PC-9 (cell line): ENCODE results near the gene ADGRG2. TPM values are rescaled to one million over a fixed set of nuclear protein-coding genes. Genes with fewer than 3 reads are reported as not detected.
A peak's percentile ranks its signal among the peaks of the same experiment; 100 is the strongest.

Experiments used
- BruUV-seq: library from RNA; stranded (reverse); fragments of 400-500 nt; replicated peaks from 2 replicates; lab custom pipeline; 2021; lab: Mats Ljungman, UMichigan
- CTCF ChIA-PET: fragments of 300-600 bp; sonication (Branson Sonifier 250); formaldehyde crosslinking; loops from one replicate; lab custom pipeline; 2022; ENCODE audit warnings: antibody characterized with exemption; lab: Charles Lee
- POLR2A ChIA-PET: fragments of 300-600 bp; sonication (Branson Sonifier 250); formaldehyde crosslinking; loops from one replicate; lab custom pipeline; 2022; ENCODE audit warnings: antibody characterized with exemption; ENCODE audit not compliant: unreplicated experiment; lab: Charles Lee
- DNase-seq, 2 experiments: peaks; one replicate each; pipeline versions ENCODE4 v3.0.0 to v3.0.0-alpha.2; 2015 to 2022; ENCODE audit warnings: mixed read lengths in 1 of 2
- H2AFZ ChIP-seq: fragments of 200-600 bp; sonication (generic); 2 replicates; pipeline ENCODE4 v1.8.1; 2017; ENCODE audit warnings: antibody characterized with exemption
- H3F3A ChIP-seq: fragments of 200-600 bp; sonication (generic); 2 replicates; pipeline ENCODE4 v1.8.1; 2017; ENCODE audit warnings: antibody characterized with exemption, mild to moderate bottlenecking, low read depth; ENCODE audit not compliant: insufficient read depth
- H3K27ac ChIP-seq: fragments of 200-600 bp; sonication (generic); 2 replicates; pipeline ENCODE4 v1.6.1; 2016; ENCODE audit warnings: mixed run types
- H3K27me3 ChIP-seq: fragments of 200-600 bp; sonication (generic); 2 replicates; pipeline ENCODE4 v1.6.1; 2016; ENCODE audit warnings: low read depth, mixed run types; ENCODE audit not compliant: insufficient read depth
- H3K36me3 ChIP-seq: fragments of 200-600 bp; sonication (generic); 2 replicates; pipeline ENCODE4 v1.6.1; 2016; ENCODE audit warnings: low read depth, mixed run types
- H3K4me1 ChIP-seq: fragments of 200-600 bp; sonication (generic); replicated peaks from 2 replicates; pipeline ENCODE4 v1.6.1; 2016; ENCODE audit warnings: mixed run types; ENCODE audit not compliant: insufficient read depth
- H3K4me2 ChIP-seq: fragments of 200-600 bp; sonication (generic); 2 replicates; pipeline ENCODE4 v1.6.1; 2017; ENCODE audit warnings: mixed run types
- H3K4me3 ChIP-seq: fragments of 200-600 bp; sonication (generic); 2 replicates; pipeline ENCODE4 v1.6.1; 2016; ENCODE audit warnings: mixed run types
- H3K79me2 ChIP-seq: fragments of 200-600 bp; sonication (generic); 2 replicates; pipeline ENCODE4 v1.6.1; 2017; ENCODE audit warnings: low read depth, mixed run types
- H3K9me2 ChIP-seq: fragments of 200-600 bp; sonication (generic); 2 replicates; pipeline ENCODE4 v1.8.1; 2017; ENCODE audit warnings: mild to moderate bottlenecking; ENCODE audit not compliant: insufficient read depth
- H3K9me3 ChIP-seq: fragments of 200-600 bp; sonication (generic); 2 replicates; pipeline ENCODE4 v1.8.1; 2016; ENCODE audit warnings: low read depth; ENCODE audit not compliant: insufficient read depth
- H4K20me1 ChIP-seq: fragments of 200-600 bp; sonication (generic); 2 replicates; pipeline ENCODE4 v1.8.1; 2017; ENCODE audit not compliant: insufficient read depth
- CTCF ChIP-seq: fragments of 200-600 bp; sonication (generic); conservative IDR thresholded peaks from 2 replicates; pipeline ENCODE4 v1.6.1; 2017; ENCODE audit warnings: mixed run types, antibody characterized with exemption, mild to moderate bottlenecking, moderate library complexity
- EZH2 ChIP-seq: fragments of 200-600 bp; sonication (generic); IDR thresholded peaks from 2 replicates; pipeline ENCODE4 v1.8.0; 2017; ENCODE audit warnings: antibody characterized with exemption, low read depth
- intact Hi-C: fragments of 100-400 bp; cut with micrococcal nuclease; formaldehyde crosslinking; loops from one replicate; pipeline ENCODE4 v1.10.0; 2022; ENCODE audit not compliant: unreplicated experiment
- total RNA-seq: library from RNA; stranded (reverse); gene quantifications from 2 replicates; pipeline ENCODE4 v1.2.3, GENCODE V29; 2021

ADGRG2 gene
- total RNA-seq, 1 experiment from 2014 or later: 0.22 TPM

DNA sequence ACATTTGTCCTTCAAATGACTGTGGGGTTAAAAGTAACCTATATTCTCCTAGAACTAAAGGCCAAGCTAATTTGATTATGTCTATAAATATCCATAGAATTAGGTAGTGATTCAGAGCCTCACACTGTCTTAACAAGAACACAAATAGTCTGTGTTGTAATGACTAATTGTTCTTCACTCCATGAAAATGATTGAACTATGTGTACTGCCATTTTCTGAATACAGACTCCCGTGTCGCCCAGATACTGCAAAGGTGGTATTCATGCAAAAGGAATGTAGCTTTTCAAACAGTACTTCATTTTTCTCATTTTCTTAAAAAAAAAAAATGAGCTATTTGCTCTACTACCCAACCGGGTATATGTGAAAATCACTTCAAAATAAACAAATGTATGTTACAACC lies 127.0 kb downstream of the ADGRG2 start:
- POLR2A ChIA-PET: interaction anchor here (0.6 to 1.0 kb wide), 3 partner anchors 10 to 264 kb away, joined by 3 to 16 read pairs (median 4); partner anchors contain the start of gene PHKA2
- H3K79me2 ChIP-seq: no peaks in the 10 kb centered on the region
- TF ChIP-seq EZH2 (no peak), CTCF (no peak)
- H3K27me3 ChIP-seq: no peaks in the 10 kb centered on the region
- H3K9me3 ChIP-seq: no peaks in the 10 kb centered on the region
- H3K4me2 ChIP-seq: peak overlapping the region; percentile 78
- no peaks in the 10 kb centered on the region for H3K9me2 ChIP-seq
- H3K27ac ChIP-seq: peak overlapping the region; percentile 98
- peak overlapping the region; percentile 39 for H3K4me3 ChIP-seq
- H4K20me1 ChIP-seq: no peaks in the 10 kb centered on the region
- H3K36me3 ChIP-seq: no peaks in the 10 kb centered on the region
- peaks cover 26% of the 10 kb centered on the region for H3F3A ChIP-seq
- peaks cover 44% of the 10 kb centered on the region for H3K4me1 ChIP-seq
- no TSS peak for BruUV-seq
- peak in 1 of 2 experiments; percentile 93 for DNase-seq
- H2AFZ ChIP-seq: no peak overlapping the region
- intact Hi-C loops: no loop called here
- CTCF ChIA-PET: no interaction called here

- peak overlapping the region; percentile 98 for H3K27ac ChIP-seq
- CTCF ChIA-PET: no interaction called here
Observed at GRCh38 chrX:18994713-18995112, 127.6 kb downstream of the ADGRG2 start.

DNA sequence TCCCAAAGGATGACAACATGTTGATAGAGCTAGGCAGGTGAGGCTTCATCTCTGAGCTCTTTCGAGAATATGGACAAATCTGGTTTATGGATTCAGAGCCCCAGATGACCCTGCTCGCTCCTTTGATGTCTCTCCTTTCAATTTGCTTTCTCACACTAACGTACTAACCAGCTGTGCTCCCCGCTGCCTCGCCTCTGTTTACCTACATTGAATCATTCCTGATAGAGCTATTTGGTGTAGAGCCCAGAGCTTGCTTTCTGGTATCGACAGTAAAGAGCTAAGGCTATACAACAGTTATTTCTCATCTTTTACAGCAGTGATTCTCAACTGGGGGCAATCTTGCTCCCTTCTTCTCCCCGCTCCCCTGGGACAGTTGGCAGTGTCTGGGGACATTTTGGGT lies 129.4 kb downstream of the ADGRG2 start:
- Histone ChIP-seq H3K9me3 (no peaks in the 10 kb centered on the region), H3K27ac (no peak overlapping the region), H3K4me2 (no peak overlapping the region), H4K20me1 (no peaks in the 10 kb centered on the region), H3K36me3 (no peaks in the 10 kb centered on the region), H2AFZ (no peak overlapping the region), H3F3A (peaks cover 26% of the 10 kb centered on the region), H3K4me1 (peaks cover 44% of the 10 kb centered on the region), H3K4me3 (no peak overlapping the region), H3K9me2 (no peaks in the 10 kb centered on the region), H3K79me2 (no peaks in the 10 kb centered on the region), H3K27me3 (no peaks in the 10 kb centered on the region)
- POLR2A ChIA-PET: no interaction called here
- no peak for DNase-seq
- TF ChIP-seq CTCF: no peak
- no peak for TF ChIP-seq EZH2
- intact Hi-C loops: no loop called here
- no TSS peak for BruUV-seq
- CTCF ChIA-PET: no interaction called here

More at GRCh38 chrX:18994713-18995112, 127.6 kb downstream of the ADGRG2 start:
- DNase-seq: peak in 1 of 2 experiments; percentile 85
- H3F3A ChIP-seq: peaks cover 26% of the 10 kb centered on the region
- no TSS peak for BruUV-seq
- H2AFZ ChIP-seq: no peak overlapping the region
- H3K4me1 ChIP-seq: peaks cover 44% of the 10 kb centered on the region
- H4K20me1 ChIP-seq: no peaks in the 10 kb centered on the region
- H3K4me2 ChIP-seq: peak overlapping the region; percentile 78
- peak overlapping the region; percentile 39 for H3K4me3 ChIP-seq
- H3K79me2 ChIP-seq: no peaks in the 10 kb centered on the region
- TF ChIP-seq CTCF: no peak
- TF ChIP-seq EZH2: no peak
- POLR2A ChIA-PET: interaction anchor here (0.6 to 1.0 kb wide), 2 partner anchors 10 to 263 kb away, joined by 3 to 4 read pairs; no protein-coding TSS in a partner anchor
- no peaks in the 10 kb centered on the region for H3K9me2 ChIP-seq
- no peaks in the 10 kb centered on the region for H3K9me3 ChIP-seq
- H3K27me3 ChIP-seq: no peaks in the 10 kb centered on the region
- H3K36me3 ChIP-seq: no peaks in the 10 kb centered on the region
- intact Hi-C loops: no loop called here
